ENCODE results near the gene METTL27.
"Not testable (repeated sequence)": the region's sequence is repeated elsewhere in the genome, so short reads cannot be mapped to it uniquely, and the experiment has no call there.

METTL27 gene

GRCh38 chr7:73799282-73800141, 42.8 kb downstream of the METTL27 start:
- Histone ChIP-seq H3K4me2 (ENCODE audit: low read depth, low read length, poor library complexity, severe bottlenecking) (no peak overlapping the region), H3K27ac (ENCODE audit: low read depth, low read length) (no peak overlapping the region), H3K4me3 (ENCODE audit: insufficient read depth, low read length, poor library complexity, severe bottlenecking) (no peak overlapping the region), H3K36me3 (ENCODE audit: low read length) (no peaks in the 10 kb centered on the region), H4K20me1 (ENCODE audit: low read depth, low read length) (peaks cover 5% of the 10 kb centered on the region; the same call in 1 of the 2 replicates), H3K27me3 (ENCODE audit: low read length) (no peaks in the 10 kb centered on the region; the same call in 1 of the 2 replicates), H3K79me2 (ENCODE audit: insufficient read depth, low read length) (no peaks in the 10 kb centered on the region), H3K9me2 (replicated peaks; ENCODE audit: insufficient read depth, low read length) (no peaks in the 10 kb centered on the region), H3K9me3 (ENCODE audit: insufficient read depth, low read length) (no peaks in the 10 kb centered on the region), H2AFZ (ENCODE audit: low read depth, low read length, severe bottlenecking) (no peak overlapping the region), H3F3A (ENCODE audit: insufficient read depth) (peaks cover 7% of the 10 kb centered on the region; the same call in 1 of the 2 replicates), H3K9ac (ENCODE audit: low read length) (no peak overlapping the region)
- no peak for TF ChIP-seq CTCF (IDR thresholded peaks at IDR 0.05; ENCODE audit: insufficient read depth, low read length, poor library complexity, severe bottlenecking)
- no peak for TF ChIP-seq EZH2phosphoT487 (conservative IDR thresholded peaks at IDR 0.05; ENCODE audit: low read length)

GRCh38 chr7:73797176-73797575, 45.1 kb downstream of the METTL27 start:
- H3K27me3 ChIP-seq (ENCODE audit: low read length); H3K27ac ChIP-seq (ENCODE audit: low read depth, low read length); H3K79me2 ChIP-seq (ENCODE audit: insufficient read depth, low read length); H3K36me3 ChIP-seq (ENCODE audit: low read length); H3F3A ChIP-seq (ENCODE audit: insufficient read depth); H3K4me2 ChIP-seq (ENCODE audit: low read depth, low read length, poor library complexity, severe bottlenecking); H3K9me3 ChIP-seq (ENCODE audit: insufficient read depth, low read length); H3K9ac ChIP-seq (ENCODE audit: low read length); H4K20me1 ChIP-seq (ENCODE audit: low read depth, low read length); H2AFZ ChIP-seq (ENCODE audit: low read depth, low read length, severe bottlenecking); H3K9me2 ChIP-seq (replicated peaks; ENCODE audit: insufficient read depth, low read length); H3K4me3 ChIP-seq (ENCODE audit: insufficient read depth, low read length, poor library complexity, severe bottlenecking): not testable (repeated sequence)

- not testable (repeated sequence) for H3K36me3 ChIP-seq (ENCODE audit: low read length); H3K79me2 ChIP-seq (ENCODE audit: insufficient read depth, low read length); H3K9ac ChIP-seq (ENCODE audit: low read length); H3K4me3 ChIP-seq (ENCODE audit: insufficient read depth, low read length, poor library complexity, severe bottlenecking); H3K27me3 ChIP-seq (ENCODE audit: low read length); H3K9me2 ChIP-seq (replicated peaks; ENCODE audit: insufficient read depth, low read length); H3K9me3 ChIP-seq (ENCODE audit: insufficient read depth, low read length); H4K20me1 ChIP-seq (ENCODE audit: low read depth, low read length); H3K4me2 ChIP-seq (ENCODE audit: low read depth, low read length, poor library complexity, severe bottlenecking); H3K27ac ChIP-seq (ENCODE audit: low read depth, low read length); H2AFZ ChIP-seq (ENCODE audit: low read depth, low read length, severe bottlenecking); H3F3A ChIP-seq (ENCODE audit: insufficient read depth)
These were observed 45.7 kb downstream of the METTL27 start for GRCh38 chr7:73796656-73797055.

- not testable (repeated sequence) for H3K36me3 ChIP-seq (ENCODE audit: low read length); H4K20me1 ChIP-seq (ENCODE audit: low read depth, low read length); H3K9me3 ChIP-seq (ENCODE audit: insufficient read depth, low read length); H3K27ac ChIP-seq (ENCODE audit: low read depth, low read length); H3K9me2 ChIP-seq (replicated peaks; ENCODE audit: insufficient read depth, low read length); H3F3A ChIP-seq (ENCODE audit: insufficient read depth); H3K4me3 ChIP-seq (ENCODE audit: insufficient read depth, low read length, poor library complexity, severe bottlenecking); H2AFZ ChIP-seq (ENCODE audit: low read depth, low read length, severe bottlenecking); H3K27me3 ChIP-seq (ENCODE audit: low read length); H3K79me2 ChIP-seq (ENCODE audit: insufficient read depth, low read length); H3K9ac ChIP-seq (ENCODE audit: low read length); H3K4me2 ChIP-seq (ENCODE audit: low read depth, low read length, poor library complexity, severe bottlenecking)
These were observed 47.1 kb downstream of the METTL27 start for GRCh38 chr7:73795188-73795587.

- H4K20me1 ChIP-seq (ENCODE audit: low read depth, low read length); H3K4me3 ChIP-seq (ENCODE audit: insufficient read depth, low read length, poor library complexity, severe bottlenecking); H3K9ac ChIP-seq (ENCODE audit: low read length); H3F3A ChIP-seq (ENCODE audit: insufficient read depth); H3K27me3 ChIP-seq (ENCODE audit: low read length); H2AFZ ChIP-seq (ENCODE audit: low read depth, low read length, severe bottlenecking); H3K27ac ChIP-seq (ENCODE audit: low read depth, low read length); H3K9me2 ChIP-seq (replicated peaks; ENCODE audit: insufficient read depth, low read length); H3K79me2 ChIP-seq (ENCODE audit: insufficient read depth, low read length); H3K4me2 ChIP-seq (ENCODE audit: low read depth, low read length, poor library complexity, severe bottlenecking); H3K36me3 ChIP-seq (ENCODE audit: low read length): not testable (repeated sequence)
- H3K9me3 ChIP-seq (ENCODE audit: insufficient read depth, low read length) = peaks cover 19% of the 10 kb centered on the region; the same call in 1 of the 2 replicates
These were observed 51.1 kb downstream of the METTL27 start for GRCh38 chr7:73791170-73791690.

All from SU-DHL-6 (cell line).